Sigmoid colon (tissue), 4 donors: Measurements from ENCODE around the gene OR6C70.

Experiments
- CTCF ChIP-seq, 4 experiments: fragments of 450-650 bp in 3 of 4; fragments of 200-600 bp in 1 of 4; IDR thresholded peaks; one replicate each; pipeline ENCODE4 v1.5.1; 2016 to 2019; ENCODE audit warnings: antibody characterized with exemption in 4 of 4, mild to moderate bottlenecking in 3 of 4, moderate library complexity in 2 of 4
- EP300 ChIP-seq, 4 donors: sonication (generic); formaldehyde crosslinking; IDR thresholded peaks; one replicate each; pipeline ENCODE4 v1.6.1; 2017; ENCODE audit warnings: antibody characterized with exemption in 4 of 4
- POLR2A ChIP-seq, 2 donors: fragments of 450-650 bp; IDR thresholded peaks; one replicate each; pipeline ENCODE4 v1.6.1; 2016; ENCODE audit warnings: antibody characterized with exemption in 2 of 2, mild to moderate bottlenecking in 2 of 2, moderate library complexity in 2 of 2

GRCh38 chr12:55501601-55502000 is 31.7 kb upstream of the OR6C70 start:
- no peak for TF ChIP-seq CTCF (IDR thresholded peaks at IDR 0.05)
- TF ChIP-seq EP300 (IDR thresholded peaks at IDR 0.05), result no peak
- no peak for TF ChIP-seq POLR2A (IDR thresholded peaks at IDR 0.05)
